Myocyte (in vitro differentiated cells): ENCODE measurements around the gene CRYBG3. TPM values are rescaled to one million over a fixed set of nuclear protein-coding genes. Genes with fewer than 3 reads are reported as not detected.

ENCODE experiments used
- DNase-seq: peaks from one replicate; pipeline ENCODE4 v3.0.0-alpha.2; 2012; ENCODE audit warnings: low read depth
- total RNA-seq: library from RNA; depleted of rRNA; stranded (reverse); fragments of >200 nt; gene quantifications from 2 replicates; pipeline ENCODE4 v1.2.3, GENCODE V29; 2014

CRYBG3 gene
- total RNA-seq, 1 donor from 2014 or later = 13.5 TPM

- no peak for DNase-seq
Observed at GRCh38 chr3:97939401-97939800, 117.6 kb downstream of the CRYBG3 start.

GRCh38 chr3:97940034-97940433, 118.2 kb downstream of the CRYBG3 start:
- DNase-seq = no peak

GRCh38 chr3:97942801-97943546, 121.2 kb downstream of the CRYBG3 start:
- DNase-seq = no peak

DNA sequence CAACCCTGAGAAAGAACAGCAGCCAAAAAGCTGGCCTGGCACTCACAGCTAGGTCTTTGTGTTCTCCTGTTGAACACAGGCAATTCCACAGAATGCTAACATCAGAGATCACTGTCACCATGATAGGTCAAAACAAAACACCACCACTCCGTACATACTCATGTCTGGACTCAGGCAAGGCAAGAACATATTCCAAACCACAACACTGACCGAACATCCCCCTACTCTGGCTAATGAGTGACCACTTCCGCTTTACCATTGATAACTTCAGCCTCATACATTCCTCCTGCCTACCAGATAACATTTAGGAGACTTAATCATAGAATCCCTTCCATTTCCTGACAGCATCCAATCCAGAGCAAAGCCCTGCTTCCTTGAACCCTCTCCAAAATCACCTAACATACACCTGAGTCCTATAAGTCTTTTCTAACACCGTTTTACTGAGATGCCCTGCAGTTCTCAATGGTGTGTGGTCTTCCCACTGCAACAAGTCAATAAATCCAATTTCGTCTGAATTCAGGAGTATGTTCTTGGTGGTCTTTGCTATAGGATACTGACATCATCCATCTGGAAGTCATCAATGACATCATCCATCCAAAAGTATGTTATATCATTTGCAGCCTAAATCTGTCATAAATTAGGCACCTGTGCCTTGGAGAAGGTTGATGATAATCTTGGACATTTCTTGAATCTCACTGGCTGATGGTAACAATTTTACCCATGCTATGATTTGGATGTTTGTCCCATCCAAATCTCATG, 126.7 kb downstream of the CRYBG3 start:
- no peak for DNase-seq

GRCh38 chr3:97949110-97949485, 127.3 kb downstream of the CRYBG3 start:
- DNase-seq = peak; percentile 15

DNA sequence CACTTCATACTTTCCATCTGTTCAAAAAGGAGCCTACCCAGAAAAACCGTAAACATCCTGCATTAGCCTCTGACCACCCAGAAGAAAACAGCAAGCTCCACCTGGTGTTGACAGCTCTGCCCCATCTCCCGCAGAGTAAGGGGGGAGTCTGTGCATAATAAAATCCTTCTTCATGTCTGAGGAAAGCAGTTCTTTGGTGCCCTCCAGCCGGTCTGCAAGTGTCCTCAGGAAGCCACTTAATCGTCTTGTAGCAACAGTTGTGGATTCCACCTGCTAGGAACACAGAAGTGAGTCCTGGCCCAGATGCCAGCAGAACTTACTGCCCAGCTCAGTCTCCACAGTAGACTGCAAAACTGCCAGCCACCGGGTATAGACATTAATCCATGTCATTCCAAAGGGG, 127.9 kb downstream of the CRYBG3 start:
- no peak for DNase-seq

- DNase-seq = no peak
Observed at GRCh38 chr3:97950360-97950759, 128.5 kb downstream of the CRYBG3 start.

GRCh38 chr3:97952280-97952679, 130.5 kb downstream of the CRYBG3 start:
- DNase-seq = peak; percentile 18

- no peak for DNase-seq
Observed at GRCh38 chr3:97952872-97953271, 131.1 kb downstream of the CRYBG3 start.

GRCh38 chr3:97954228-97954827, 132.5 kb downstream of the CRYBG3 start:
- DNase-seq = no peak

DNA sequence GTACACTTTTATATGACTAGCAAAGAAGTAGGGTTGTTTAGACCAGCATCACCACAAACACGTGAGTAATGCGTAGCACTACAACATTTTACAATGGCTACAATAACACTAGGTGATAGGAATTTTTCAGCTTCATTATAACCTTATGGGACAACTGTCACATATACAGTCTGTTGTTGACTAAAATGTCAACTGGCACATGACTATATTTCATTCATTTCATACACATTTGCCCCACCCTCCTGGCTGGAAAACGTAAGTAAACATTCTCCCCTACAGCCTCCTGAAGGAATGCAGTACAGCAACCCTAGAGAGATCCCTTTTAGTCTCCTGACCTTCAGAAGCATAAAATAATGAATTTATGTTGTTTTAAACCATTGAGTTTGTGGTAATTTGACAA, 134.2 kb downstream of the CRYBG3 start:
- DNase-seq = no peak

DNA sequence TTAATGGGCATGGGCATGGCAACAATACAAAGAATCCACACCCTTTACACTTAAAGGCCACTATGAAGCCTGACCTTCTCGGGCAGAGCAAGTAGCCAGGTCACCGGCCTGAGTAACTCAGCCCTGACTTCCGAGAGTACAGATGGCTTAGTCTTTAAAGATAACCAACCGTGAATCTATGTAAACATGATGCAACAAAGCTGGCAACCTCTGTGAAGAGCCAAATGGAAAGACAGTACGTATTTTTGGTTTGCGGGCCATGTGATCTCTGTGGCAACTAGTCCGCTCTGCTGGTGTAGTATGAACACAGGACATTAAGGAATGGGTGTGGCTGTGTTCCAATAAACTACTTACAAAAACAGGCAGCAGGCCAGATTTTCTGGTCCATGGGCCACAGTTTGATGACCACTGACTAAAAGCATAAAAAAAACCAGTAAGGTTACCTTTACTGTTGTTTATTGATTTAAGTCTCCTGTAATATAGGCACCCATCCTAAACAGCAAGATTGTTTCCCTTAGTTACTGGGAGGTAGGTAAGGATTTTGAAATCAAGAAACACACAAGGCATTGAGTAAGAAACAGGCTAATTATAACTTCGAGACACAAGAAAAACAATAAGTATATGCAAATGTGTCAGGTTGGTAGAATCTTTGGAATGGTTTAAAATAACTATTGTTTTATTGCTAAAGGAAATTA, 136.0 kb downstream of the CRYBG3 start:
- DNase-seq = no peak

DNA sequence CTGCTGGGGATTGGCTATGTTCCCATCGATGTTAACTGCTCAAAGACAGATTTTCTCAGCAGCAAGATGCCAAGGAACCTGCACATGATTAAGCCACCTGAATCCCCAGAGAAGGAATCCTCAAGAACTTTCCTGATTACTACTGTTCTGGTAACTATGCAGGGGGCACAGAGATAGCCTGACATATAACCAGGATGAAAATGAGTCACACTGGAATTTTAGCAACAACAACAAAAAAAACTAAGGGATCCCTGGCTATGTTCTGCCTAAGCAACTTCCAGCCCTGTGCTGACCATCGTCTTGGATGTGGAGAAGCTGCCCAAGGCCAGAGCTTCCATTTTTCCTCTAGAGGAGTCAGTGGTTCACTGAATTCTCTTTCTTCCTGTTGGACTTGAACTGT, 136.6 kb downstream of the CRYBG3 start:
- DNase-seq = no peak

DNA sequence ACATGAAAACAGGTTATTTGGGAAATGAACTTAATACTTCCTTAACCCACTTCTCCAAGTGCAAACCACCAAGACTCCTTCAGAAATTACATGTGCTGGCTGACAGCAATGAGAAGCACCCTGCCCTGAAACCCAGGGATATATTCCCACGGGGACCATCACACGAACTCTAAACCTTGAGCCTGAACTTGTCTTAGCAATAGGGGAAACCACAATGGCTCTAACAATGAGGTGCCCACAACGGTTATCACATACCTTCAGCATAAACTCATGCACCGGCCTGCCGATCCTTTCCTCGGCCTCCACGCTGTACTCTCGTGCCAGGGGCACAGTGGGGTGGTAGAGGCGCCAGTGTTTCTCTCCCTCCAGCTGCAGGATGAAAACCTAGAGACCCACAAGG, 137.0 kb downstream of the CRYBG3 start:
- no peak for DNase-seq

DNA sequence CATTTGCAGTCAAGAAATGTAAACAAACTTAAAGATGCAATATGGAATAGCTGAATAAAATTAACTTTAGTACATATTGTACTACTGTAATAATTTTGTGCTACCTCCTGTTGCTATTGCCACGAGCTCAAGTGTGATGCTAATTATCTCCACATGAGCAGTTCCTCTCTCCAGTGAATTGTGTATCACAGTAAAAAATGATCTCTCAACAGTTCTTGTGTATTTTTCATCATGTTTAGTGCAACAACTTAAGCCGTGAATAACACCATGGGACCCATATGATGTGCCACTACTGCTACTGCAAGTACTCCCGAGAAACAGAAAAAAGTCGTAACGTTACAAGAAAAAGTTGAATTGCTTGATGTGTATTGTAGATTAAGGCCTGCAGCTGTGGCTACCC, 138.1 kb downstream of the CRYBG3 start:
- no peak for DNase-seq

- DNase-seq = no peak
Observed at GRCh38 chr3:97960551-97960950, 138.7 kb downstream of the CRYBG3 start.

DNA sequence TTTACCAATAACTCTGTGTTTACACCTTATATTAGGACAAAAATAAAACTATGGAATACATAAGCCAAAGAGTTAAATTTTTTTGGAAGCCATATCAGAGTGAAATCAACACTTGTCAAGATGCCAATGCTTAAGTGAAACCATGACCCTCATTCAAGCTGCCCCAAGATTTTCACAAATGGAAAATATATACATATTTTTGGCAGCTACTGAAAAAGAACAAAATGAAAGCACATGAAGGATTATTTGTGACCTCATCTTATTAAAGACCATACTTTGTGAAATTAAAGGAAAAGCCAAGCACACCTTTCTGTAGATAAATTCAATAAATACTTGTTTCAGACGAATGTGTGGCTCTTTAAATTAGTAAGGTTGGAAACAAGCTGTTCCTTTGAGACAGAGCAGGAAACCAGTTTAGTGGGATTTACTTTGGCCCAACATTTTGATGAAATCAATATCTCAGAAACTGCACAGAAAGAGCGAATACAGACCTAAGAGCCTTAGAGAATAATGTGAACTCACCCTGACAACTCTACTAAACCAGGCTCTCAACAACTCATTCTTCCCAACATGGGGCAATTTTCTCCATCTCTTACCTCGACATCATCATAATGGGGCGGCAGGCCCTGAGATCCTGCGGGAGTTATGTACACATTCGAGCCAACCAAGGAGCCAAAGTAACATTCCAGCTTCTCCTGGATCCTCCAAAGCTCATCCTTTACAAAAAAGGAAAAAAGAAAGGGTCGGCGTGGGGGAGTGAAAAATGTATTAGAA, 139.4 kb downstream of the CRYBG3 start:
- DNase-seq = no peak

DNA sequence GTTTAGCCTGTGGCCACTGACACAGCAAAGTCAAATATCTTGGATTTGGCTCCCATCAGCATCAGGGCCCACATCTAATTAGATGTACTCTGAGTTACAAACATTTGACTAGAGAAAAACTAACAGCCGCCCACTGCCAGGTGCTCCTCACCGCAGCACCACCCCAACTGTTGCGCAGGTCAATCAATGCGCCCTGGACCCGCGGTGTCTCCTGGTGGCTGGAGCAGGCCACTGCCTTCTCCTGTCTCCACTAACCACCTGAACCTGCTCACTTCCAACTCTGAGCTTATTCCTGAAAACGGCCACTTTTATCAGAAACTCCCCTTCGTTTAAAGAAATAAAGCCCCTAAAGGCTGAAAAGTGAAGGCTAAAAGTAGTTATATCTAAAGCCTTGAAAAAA, 146.2 kb downstream of the CRYBG3 start:
- DNase-seq = no peak

DNA sequence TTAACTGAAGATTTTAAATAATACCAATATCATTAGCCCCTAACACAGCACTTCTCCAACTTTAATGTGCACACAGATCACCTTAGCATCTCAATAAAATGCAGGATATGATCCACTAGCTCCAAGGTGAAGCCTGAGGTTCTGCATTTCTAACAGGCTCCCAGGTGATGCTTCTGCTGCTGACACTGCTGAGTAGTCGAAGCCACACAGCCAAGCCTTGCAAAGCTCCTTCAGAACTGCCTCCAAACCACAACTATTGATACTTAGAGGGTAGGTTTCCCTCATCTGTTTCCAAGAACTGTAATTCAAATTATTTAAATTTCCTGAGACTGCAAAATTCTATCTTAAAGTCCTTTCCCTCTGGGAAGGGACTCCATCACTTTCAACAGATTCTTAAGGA, 146.6 kb downstream of the CRYBG3 start:
- DNase-seq = no peak

DNA sequence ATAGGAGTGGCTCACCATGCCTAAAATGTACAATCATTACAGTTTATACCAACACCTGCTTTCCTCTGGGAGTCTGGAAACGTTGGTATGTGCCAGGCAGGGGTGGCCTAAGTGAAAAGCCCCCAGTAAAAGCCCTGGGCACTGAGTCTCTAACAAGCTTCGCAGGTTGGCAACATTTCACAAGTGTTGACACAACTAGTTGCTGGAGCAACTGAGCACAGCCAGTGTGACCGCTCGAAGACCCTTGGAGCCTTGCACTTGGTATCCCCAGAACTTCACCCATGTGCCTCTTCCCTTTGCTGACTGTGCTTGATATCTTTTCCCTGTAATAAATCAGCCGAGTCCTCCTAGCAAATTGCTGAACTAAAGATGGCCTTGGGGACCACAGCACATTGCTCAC, 147.7 kb downstream of the CRYBG3 start:
- DNase-seq = no peak

DNA sequence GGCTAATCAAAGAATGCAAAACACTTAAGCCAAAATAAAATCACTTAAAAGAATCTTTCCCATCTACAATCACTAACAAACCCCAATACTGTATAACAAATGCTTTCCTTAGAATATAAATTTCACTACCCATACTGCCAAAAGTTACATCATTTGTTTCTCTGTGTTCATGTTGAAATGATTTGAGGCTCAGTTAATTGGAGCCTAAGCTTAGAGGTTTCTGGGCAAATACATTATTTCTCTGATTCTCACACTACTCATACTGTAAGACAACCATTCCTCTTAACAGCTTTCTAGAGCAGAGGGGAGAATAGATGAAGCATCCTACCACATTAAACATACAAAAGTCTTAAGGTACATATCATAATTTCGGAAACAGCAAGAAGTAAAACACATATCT, 148.3 kb downstream of the CRYBG3 start:
- no peak for DNase-seq
